Smooth muscle cell (in vitro differentiated cells): ENCODE results near the gene B3GALNT1. TPM values are rescaled to one million over a fixed set of nuclear protein-coding genes. Genes with fewer than 3 reads are reported as not detected.

Experiments used
- DNase-seq: peaks from one replicate; lab custom pipeline; 2025; ENCODE audit not compliant: unreplicated experiment; lab: John Stamatoyannopoulos, UW
- H2AFZ ChIP-seq: fragments of 200-600 bp; sonication (generic); 2 replicates; pipeline ENCODE4 v1.6.0; 2016; ENCODE audit warnings: antibody characterized with exemption, low read depth, mild to moderate bottlenecking
- H3F3A ChIP-seq: fragments of 200-600 bp; sonication (generic); 2 replicates; pipeline ENCODE4 v1.6.0; 2017; ENCODE audit warnings: antibody characterized with exemption, low read depth
- H3K27ac ChIP-seq: fragments of 200-600 bp; sonication (generic); 2 replicates; pipeline ENCODE4 v1.5.1; 2016; ENCODE audit warnings: low read depth, mild to moderate bottlenecking
- H3K27me3 ChIP-seq: fragments of 200-600 bp; sonication (generic); 2 replicates; pipeline ENCODE4 v1.6.1; 2016; ENCODE audit warnings: low read depth, mild to moderate bottlenecking
- H3K36me3 ChIP-seq: fragments of 200-600 bp; sonication (generic); 2 replicates; pipeline ENCODE4 v1.5.1; 2016; ENCODE audit warnings: low read depth
- H3K4me1 ChIP-seq: fragments of 200-600 bp; sonication (generic); 2 replicates; pipeline ENCODE4 v1.5.1; 2016; ENCODE audit warnings: low read depth
- H3K4me2 ChIP-seq: fragments of 200-600 bp; sonication (generic); 2 replicates; pipeline ENCODE4 v1.6.0; 2016; ENCODE audit warnings: mild to moderate bottlenecking
- H3K4me3 ChIP-seq: fragments of 200-600 bp; sonication (generic); 2 replicates; pipeline ENCODE4 v1.5.1; 2016; ENCODE audit warnings: mild to moderate bottlenecking
- H3K79me2 ChIP-seq: fragments of 200-600 bp; sonication (generic); 2 replicates; pipeline ENCODE4 v1.6.0; 2016; ENCODE audit warnings: low read depth, mild to moderate bottlenecking
- H3K9ac ChIP-seq: fragments of 200-600 bp; sonication (generic); 2 replicates; pipeline ENCODE4 v1.6.0; 2016; ENCODE audit warnings: low read depth
- H3K9me3 ChIP-seq: fragments of 200-600 bp; sonication (generic); replicated peaks from 2 replicates; pipeline ENCODE4 v1.5.1; 2016; ENCODE audit warnings: low read depth
- H4K20me1 ChIP-seq: fragments of 200-600 bp; sonication (generic); 2 replicates; pipeline ENCODE4 v1.6.0; 2016; ENCODE audit warnings: low read depth
- CTCF ChIP-seq: fragments of 200-600 bp; sonication (generic); IDR thresholded peaks from 2 replicates; pipeline ENCODE4 v1.5.1; 2017; ENCODE audit warnings: borderline replicate concordance, mild to moderate bottlenecking, antibody characterized with exemption; ENCODE audit not compliant: insufficient read depth, poor library complexity, severe bottlenecking
- WGBS: methylation state at CpG from one replicate; pipeline ENCODE4 v1.1.7; 2016; ENCODE audit warnings: low lambda C conversion rate; 5-methylcytosine and 5-hydroxymethylcytosine counted together
- polyA plus RNA-seq: library from polyadenylated mRNA; unstranded; fragments of >200 nt; fragmentation: Nextera tagmentation; extraction: Ambion mirVana; gene quantifications from 2 replicates; pipeline ENCODE4 v1.2.1, GENCODE V29; 2016
- total RNA-seq: library from RNA; depleted of rRNA; stranded (reverse); fragments of >200 nt; gene quantifications from 2 replicates; pipeline ENCODE4 v1.2.3, GENCODE V29; 2014

B3GALNT1 gene
- total and polyA plus RNA-seq, 2 experiments from 2014 or later = 4.1 to 10.2 TPM

- H3K36me3 ChIP-seq = no peaks in the 10 kb centered on the region
- H3K79me2 ChIP-seq = no peaks in the 10 kb centered on the region
- no peak overlapping the region for H3K4me3 ChIP-seq
- H3K4me1 ChIP-seq = no peaks in the 10 kb centered on the region
- 91% methylated on average over 3 of the region's 3 CpGs for WGBS
- no peak overlapping the region for H3K9ac ChIP-seq
- TF ChIP-seq CTCF = no peak
- no peak overlapping the region for H2AFZ ChIP-seq
- no peaks in the 10 kb centered on the region for H3F3A ChIP-seq
- H3K27ac ChIP-seq = no peak overlapping the region
- no peak overlapping the region for H3K4me2 ChIP-seq
- no peaks in the 10 kb centered on the region for H3K9me3 ChIP-seq
- no peaks in the 10 kb centered on the region for H4K20me1 ChIP-seq
- no peak for DNase-seq
- H3K27me3 ChIP-seq = no peaks in the 10 kb centered on the region
Measured at GRCh38 chr3:161066930-161067329, 38.2 kb downstream of the B3GALNT1 start.

GRCh38 chr3:161064413-161064812, 40.7 kb downstream of the B3GALNT1 start:
- Histone ChIP-seq H3K27ac (no peak overlapping the region), H3K27me3 (no peaks in the 10 kb centered on the region), H3K9ac (no peak overlapping the region), H3F3A (no peaks in the 10 kb centered on the region), H4K20me1 (no peaks in the 10 kb centered on the region), H3K36me3 (no peaks in the 10 kb centered on the region), H3K4me1 (no peaks in the 10 kb centered on the region), H2AFZ (no peak overlapping the region), H3K4me2 (no peak overlapping the region), H3K79me2 (no peaks in the 10 kb centered on the region), H3K9me3 (no peaks in the 10 kb centered on the region), H3K4me3 (no peak overlapping the region)
- WGBS = 83% methylated on average over 5 of the region's 5 CpGs
- TF ChIP-seq CTCF = no peak
- no peak for DNase-seq

GRCh38 chr3:161054860-161055604, 50.1 kb downstream of the B3GALNT1 start:
- no peaks in the 10 kb centered on the region for H3K79me2 ChIP-seq

More at GRCh38 chr3:161054860-161055604, 50.1 kb downstream of the B3GALNT1 start:
- H3K9ac ChIP-seq = no peak overlapping the region
- H4K20me1 ChIP-seq = no peaks in the 10 kb centered on the region
- no peaks in the 10 kb centered on the region for H3K36me3 ChIP-seq
- H3F3A ChIP-seq = no peaks in the 10 kb centered on the region
- H3K27ac ChIP-seq = no peak overlapping the region
- no peak overlapping the region for H3K4me3 ChIP-seq
- H3K27me3 ChIP-seq = no peaks in the 10 kb centered on the region
- no peak for TF ChIP-seq CTCF
- no peak for DNase-seq
- WGBS = 85% methylated on average over 5 of the region's 5 CpGs
- H3K4me1 ChIP-seq = no peaks in the 10 kb centered on the region
- H3K4me2 ChIP-seq = no peak overlapping the region
- H2AFZ ChIP-seq = no peak overlapping the region
- no peaks in the 10 kb centered on the region for H3K9me3 ChIP-seq
